Measurements from ENCODE around the gene CNTN4. TPM values are rescaled to one million over a fixed set of nuclear protein-coding genes. Genes with fewer than 3 reads are reported as not detected.

The CNTN4 gene
- total and polyA plus RNA-seq, 2 of the 8 experiments (the other 6 are each of a cell fraction or from before 2014, with no cell fraction given): 0.41 to 2.2 TPM

DNA sequence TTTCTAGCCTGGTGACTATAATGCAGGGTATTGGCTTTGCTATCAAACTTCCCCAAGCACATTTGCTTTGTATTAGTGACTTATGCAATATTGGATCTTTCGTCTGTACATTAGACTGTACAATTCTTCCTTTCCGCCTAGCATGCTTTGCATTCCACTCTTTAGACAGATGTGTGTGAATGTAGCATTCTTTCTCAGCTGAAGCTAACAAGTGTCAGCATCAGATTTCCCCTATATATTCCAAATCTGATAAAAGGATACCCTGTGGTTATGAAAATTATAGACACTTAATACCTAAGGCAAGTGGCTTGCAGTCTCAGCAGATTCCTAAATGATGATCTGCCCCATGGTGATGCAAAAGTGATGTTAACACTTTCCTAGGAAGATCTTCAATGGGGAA lies 360.1 kb downstream of the CNTN4 start:
- no peaks in the 10 kb centered on the region for H3K79me1 ChIP-seq (ENCODE audit: low read depth, low read length)
- H3K27me3 ChIP-seq (replicated peaks in 1 of 4; ENCODE audit: control insufficient read depth in 3 of 4, extremely low read depth in 1 of 4, insufficient read depth in 3 of 4, low read length in 3 of 4): no peaks in the 10 kb centered on the region
- no peak overlapping the region for H4K5ac ChIP-seq (ENCODE audit: insufficient read length, low read depth, low read length)
- H2BK5ac ChIP-seq (ENCODE audit: low read depth, low read length): no peak overlapping the region
- H2BK20ac ChIP-seq (ENCODE audit: low read length): no peak overlapping the region
- H3K4ac ChIP-seq (replicated peaks; ENCODE audit: insufficient read length, low read depth, low read length): no peak overlapping the region
- DNase-seq (ENCODE audit: low read depth in 1 of 2, low spot score in 2 of 2) (no peak), FAIRE-seq (no peak)
- H2BK15ac ChIP-seq (ENCODE audit: low read length): no peak overlapping the region
- no peak overlapping the region for H3K4me2 ChIP-seq (ENCODE audit: insufficient read depth in 1 of 2, low read depth in 2 of 2, low read length in 2 of 2)
- no peak overlapping the region for H2AFZ ChIP-seq (ENCODE audit: low read length)
- H4K20me1 ChIP-seq (replicated peaks in 1 of 2; ENCODE audit: control insufficient read depth in 1 of 2, insufficient read depth in 2 of 2, low read length in 2 of 2): no peaks in the 10 kb centered on the region
- no peaks in the 10 kb centered on the region for H3K23me2 ChIP-seq (ENCODE audit: low read depth, low read length)
- H3K18ac ChIP-seq (ENCODE audit: extremely low read depth, low read length): no peak overlapping the region
- H3K27ac ChIP-seq (ENCODE audit: low read depth, low read length): no peak overlapping the region
- H2AK5ac ChIP-seq (ENCODE audit: low read depth, low read length): no peak overlapping the region
- H3K79me2 ChIP-seq (ENCODE audit: control insufficient read depth in 1 of 2, insufficient read depth in 2 of 2, low read length in 2 of 2): no peaks in the 10 kb centered on the region
- POLR2A ChIA-PET (ENCODE audit: partially characterized antibody): no interaction called here
- H3K9ac ChIP-seq (replicated peaks in 1 of 4; ENCODE audit: extremely low read depth in 1 of 4, low read depth in 3 of 4, low read length in 3 of 4): no peak overlapping the region
- WGBS, 2 experiments (ENCODE audit: extremely low coverage in 1 of 2, insufficient coverage in 1 of 2, insufficient read length in 1 of 2, insufficient replicate concordance in 2 of 2, low coverage in 1 of 2, low lambda C conversion rate in 2 of 2, missing lambda C conversion rate in 1 of 2): 100% methylated on average over 2 of the region's 2 CpGs; no CpG with 5 or more reads in 1 of the 2 experiments
- H3K4me3 ChIP-seq (ENCODE audit: extremely low read depth in 1 of 4, insufficient read depth in 2 of 4, low read depth in 3 of 4, low read length in 4 of 4): no peak overlapping the region
- H2BK12ac ChIP-seq (ENCODE audit: low read depth, low read length): no peak overlapping the region
- no peak overlapping the region for H4K91ac ChIP-seq (replicated peaks; ENCODE audit: insufficient read length, low read length)
- no peak overlapping the region for H3K14ac ChIP-seq (ENCODE audit: insufficient read length)
- CTCF ChIA-PET (ENCODE audit: partially characterized antibody): interaction anchor here (0.5 to 1.1 kb wide), 3 partner anchors 10 to 373 kb away, joined by 3 read pairs; no protein-coding TSS in a partner anchor
- no peak overlapping the region for H4K8ac ChIP-seq (ENCODE audit: extremely low read depth, insufficient read depth, low read length)
- H3K23ac ChIP-seq (ENCODE audit: insufficient read length): no peak overlapping the region
- no peak overlapping the region for H3K56ac ChIP-seq (replicated peaks; ENCODE audit: insufficient read length, low read depth, low read length)
- no peaks in the 10 kb centered on the region for H3K9me3 ChIP-seq (ENCODE audit: insufficient read depth in 2 of 2, low read depth in 1 of 2, low read length in 1 of 2)
- H2BK120ac ChIP-seq (replicated peaks; ENCODE audit: low read depth, low read length): no peak overlapping the region
- no peaks in the 10 kb centered on the region for H3K4me1 ChIP-seq (replicated peaks in 1 of 4; ENCODE audit: control insufficient read depth in 3 of 4, insufficient read depth in 4 of 4, low read length in 3 of 4)
- H3K36me3 ChIP-seq (ENCODE audit: control insufficient read depth in 2 of 4, insufficient read depth in 4 of 4, low read length in 3 of 4): no peaks in the 10 kb centered on the region
- TF ChIP-seq RFX5 (IDR thresholded peaks at IDR 0.05; ENCODE audit: borderline replicate concordance, low read depth, low read length) (no peak), POLR2A (IDR thresholded peaks at IDR 0.05; ENCODE audit: control extremely low read depth in 1 of 2, low read depth in 2 of 2, low read length in 2 of 2) (no peak), TBP (IDR thresholded peaks at IDR 0.05; ENCODE audit: low read depth, low read length) (no peak), CREB1 (IDR thresholded peaks at IDR 0.05) (no peak), SAP30 (IDR thresholded peaks at IDR 0.05; ENCODE audit: insufficient read depth, insufficient replicate concordance, low read length) (no peak), CEBPB (IDR thresholded peaks at IDR 0.05; ENCODE audit: low read depth, low read length) (no peak), KDM4A (IDR thresholded peaks at IDR 0.05; ENCODE audit: low read depth, low read length, severe bottlenecking) (no peak), EP300 (IDR thresholded peaks at IDR 0.05; ENCODE audit: borderline replicate concordance in 1 of 2, low read depth in 2 of 2, low read length in 2 of 2) (no peak), BACH1 (IDR thresholded peaks at IDR 0.05; ENCODE audit: low read length) (no peak), EZH2 (IDR thresholded peaks at IDR 0.05; ENCODE audit: low read depth, low read length, severe bottlenecking) (no peak)
- TF ChIP-seq, protein P1, sequence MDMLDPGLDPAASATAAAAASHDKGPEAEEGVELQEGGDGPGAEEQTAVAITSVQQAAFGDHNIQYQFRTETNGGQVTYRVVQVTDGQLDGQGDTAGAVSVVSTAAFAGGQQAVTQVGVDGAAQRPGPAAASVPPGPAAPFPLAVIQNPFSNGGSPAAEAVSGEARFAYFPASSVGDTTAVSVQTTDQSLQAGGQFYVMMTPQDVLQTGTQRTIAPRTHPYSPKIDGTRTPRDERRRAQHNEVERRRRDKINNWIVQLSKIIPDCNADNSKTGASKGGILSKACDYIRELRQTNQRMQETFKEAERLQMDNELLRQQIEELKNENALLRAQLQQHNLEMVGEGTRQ (IDR thresholded peaks at IDR 0.05; ENCODE audit: low read length): no peak
- TF ChIP-seq, protein P2, sequence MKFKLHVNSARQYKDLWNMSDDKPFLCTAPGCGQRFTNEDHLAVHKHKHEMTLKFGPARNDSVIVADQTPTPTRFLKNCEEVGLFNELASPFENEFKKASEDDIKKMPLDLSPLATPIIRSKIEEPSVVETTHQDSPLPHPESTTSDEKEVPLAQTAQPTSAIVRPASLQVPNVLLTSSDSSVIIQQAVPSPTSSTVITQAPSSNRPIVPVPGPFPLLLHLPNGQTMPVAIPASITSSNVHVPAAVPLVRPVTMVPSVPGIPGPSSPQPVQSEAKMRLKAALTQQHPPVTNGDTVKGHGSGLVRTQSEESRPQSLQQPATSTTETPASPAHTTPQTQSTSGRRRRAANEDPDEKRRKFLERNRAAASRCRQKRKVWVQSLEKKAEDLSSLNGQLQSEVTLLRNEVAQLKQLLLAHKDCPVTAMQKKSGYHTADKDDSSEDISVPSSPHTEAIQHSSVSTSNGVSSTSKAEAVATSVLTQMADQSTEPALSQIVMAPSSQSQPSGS (IDR thresholded peaks at IDR 0.05; ENCODE audit: low read length): no peak
